Liver (tissue), 9 donors: ENCODE data around the gene TIMM13. TPM values are rescaled to one million over a fixed set of nuclear protein-coding genes. Genes with fewer than 3 reads are reported as not detected.
A peak's percentile ranks its signal among the peaks of the same experiment; 100 is the strongest.
"Not testable (repeated sequence)": the region's sequence is repeated elsewhere in the genome, so short reads cannot be mapped to it uniquely, and the experiment has no call there.

Experiments
- DNase-seq: peaks from one replicate; pipeline ENCODE4 v3.0.0-alpha.2; 2017; ENCODE audit warnings: low spot score
- H3K27ac ChIP-seq, 2 donors: one replicate each; pipeline ENCODE4 v1.7.0; 2013; ENCODE audit warnings: inconsistent platforms in 2 of 2, low read length in 2 of 2, control low read depth in 1 of 2, low read depth in 1 of 2, mild to moderate bottlenecking in 1 of 2
- H3K27me3 ChIP-seq, 4 donors: one replicate each; pipeline versions ENCODE4 v1.6.1 to v1.7.0; 2013; ENCODE audit warnings: low read length in 3 of 4, inconsistent platforms in 1 of 4, mild to moderate bottlenecking in 1 of 4, moderate library complexity in 1 of 4; ENCODE audit not compliant: control insufficient read depth in 4 of 4, insufficient read depth in 4 of 4
- H3K36me3 ChIP-seq, 4 donors: one replicate each; pipeline versions ENCODE4 v1.6.1 to v1.7.0; 2013; ENCODE audit warnings: low read length in 3 of 4, mild to moderate bottlenecking in 3 of 4, low read depth in 1 of 4, moderate library complexity in 1 of 4; ENCODE audit not compliant: control insufficient read depth in 4 of 4, insufficient read depth in 3 of 4
- H3K4me1 ChIP-seq, 4 donors: one replicate each; pipeline versions ENCODE4 v1.6.1 to v1.7.0; 2013; ENCODE audit warnings: low read length in 3 of 4, mild to moderate bottlenecking in 3 of 4, moderate library complexity in 1 of 4; ENCODE audit not compliant: control insufficient read depth in 4 of 4, insufficient read depth in 4 of 4
- H3K4me3 ChIP-seq, 3 donors: one replicate each; pipeline versions ENCODE4 v1.6.1 to v1.7.0; 2013; ENCODE audit warnings: low read length in 3 of 3, control low read depth in 1 of 3, low read depth in 1 of 3, mild to moderate bottlenecking in 1 of 3
- H3K9ac ChIP-seq, 2 donors: one replicate each; pipeline ENCODE4 v1.7.0; 2013; ENCODE audit warnings: low read length in 2 of 2, mild to moderate bottlenecking in 2 of 2, moderate library complexity in 2 of 2, control low read depth in 1 of 2, low read depth in 1 of 2
- H3K9me3 ChIP-seq, 4 donors: one replicate each; pipeline versions ENCODE4 v1.6.1 to v1.7.0; 2013; ENCODE audit warnings: low read length in 3 of 4; ENCODE audit not compliant: control insufficient read depth in 4 of 4
- EGR1 ChIP-seq, 2 donors: IDR thresholded peaks; 2 replicates each; pipeline ENCODE4 v1.6.1; 2016 to 2018; ENCODE audit warnings: antibody characterized with exemption in 2 of 2, low read depth in 2 of 2
- FOXA1 ChIP-seq: IDR thresholded peaks from 2 replicates; pipeline ENCODE4 v1.6.1; 2016; ENCODE audit warnings: antibody characterized with exemption
- FOXA2 ChIP-seq: IDR thresholded peaks from 2 replicates; pipeline ENCODE4 v1.6.1; 2016; ENCODE audit warnings: antibody characterized with exemption
- HNF4G ChIP-seq: IDR thresholded peaks from 2 replicates; pipeline ENCODE4 v1.6.1; 2016; ENCODE audit warnings: antibody characterized with exemption
- JUND ChIP-seq, 2 donors: IDR thresholded peaks; 2 replicates each; pipeline ENCODE4 v1.6.1; 2016; ENCODE audit warnings: antibody characterized with exemption in 2 of 2
- NR2F2 ChIP-seq: IDR thresholded peaks from 2 replicates; pipeline ENCODE4 v1.6.1; 2016; ENCODE audit warnings: antibody characterized with exemption
- SP1 ChIP-seq: IDR thresholded peaks from 2 replicates; pipeline ENCODE4 v1.6.1; 2018; ENCODE audit warnings: antibody characterized with exemption, mild to moderate bottlenecking
- TAF1 ChIP-seq: conservative IDR thresholded peaks from 2 replicates; pipeline ENCODE4 v1.6.1; 2016; ENCODE audit warnings: antibody characterized with exemption, mild to moderate bottlenecking
- WGBS: extraction: QIAGEN DNeasy Blood & Tissue Kit; methylation state at CpG from one replicate; pipeline ENCODE4 v1.1.7; 2013; 5-methylcytosine and 5-hydroxymethylcytosine counted together
- polyA plus RNA-seq, 2 donors: library from polyadenylated mRNA; stranded (reverse) in 1 of 2; unstranded in 1 of 2; fragments of 200-250 nt in 1 of 2; fragments of >200 nt in 1 of 2; fragmentation: Nextera tagmentation in 1 of 2; extraction: Ambion mirVana in 1 of 2; gene quantifications; one replicate each; pipeline versions ENCODE4 v1.2.1 to v1.2.3, GENCODE V29; 2013 to 2015
- total RNA-seq, 2 donors: library from RNA; depleted of rRNA; stranded (reverse); fragments of >200 nt; gene quantifications; one replicate each; pipeline ENCODE4 v1.2.3, GENCODE V29; 2014
- TF ChIP-seq, protein P1 (sequence below): fragments of 150-350 bp; IDR thresholded peaks from 2 replicates; pipeline ENCODE4 v1.5.1; 2017; ENCODE audit warnings: improper control_type of control experiment, low read depth, low read length; ENCODE audit not compliant: missing input control
- TF ChIP-seq, protein P2 (sequence below): IDR thresholded peaks from 2 replicates; pipeline ENCODE4 v1.6.1; 2016; ENCODE audit warnings: antibody characterized with exemption
- TF ChIP-seq, protein P3 (sequence below): IDR thresholded peaks from 2 replicates; pipeline ENCODE4 v1.6.1; 2016; ENCODE audit warnings: antibody characterized with exemption, mild to moderate bottlenecking
- TF ChIP-seq, protein P4 (sequence below): IDR thresholded peaks from 2 replicates; pipeline ENCODE4 v1.6.1; 2016; ENCODE audit warnings: antibody characterized with exemption
- donor health status: healthy.
- donor health status: healthy.
- donor health status: healthy.
- donor health status: healthy.
- donor health status: healthy.

TIMM13 gene
- total and polyA plus RNA-seq, 4 donors: 21.6 to 137 (median 43.4) TPM

DNA sequence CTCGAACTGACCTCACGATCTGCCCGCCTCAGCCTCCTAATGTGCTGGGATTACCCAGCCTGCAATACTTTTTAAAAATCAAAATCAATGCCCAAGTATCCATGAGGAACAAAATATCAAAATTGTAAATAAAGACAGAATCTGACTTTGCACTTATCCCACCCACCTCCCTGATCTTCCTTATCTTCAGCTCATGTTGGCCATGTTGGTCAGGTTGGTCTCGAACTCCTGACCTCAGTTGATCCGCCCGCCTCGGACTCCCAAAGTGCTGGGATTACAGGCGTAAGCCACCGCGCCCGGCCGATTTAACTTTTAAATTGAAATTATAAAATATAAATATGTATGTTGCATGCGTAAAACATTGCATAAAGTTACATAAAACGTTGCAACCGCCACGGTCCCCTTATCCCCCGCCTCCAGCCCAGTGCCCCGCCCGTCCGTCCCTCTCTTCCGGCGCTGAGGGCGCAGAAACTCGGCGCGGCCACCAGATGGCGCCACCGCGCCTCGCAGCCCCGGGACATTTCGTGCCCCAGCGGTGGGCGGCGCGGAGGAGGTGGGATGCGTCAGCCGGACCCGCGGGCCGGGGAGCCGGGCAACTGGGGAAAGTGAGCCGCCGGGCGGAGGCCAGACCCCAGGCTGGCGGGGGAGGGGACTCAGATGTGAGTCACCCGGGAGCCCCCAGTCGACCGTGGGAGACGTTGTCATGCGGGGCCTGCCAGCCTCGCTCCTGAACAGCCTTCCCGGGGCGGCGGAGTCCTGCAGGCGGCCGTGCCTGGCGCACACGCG lies 47.0 kb upstream of the TIMM13 start (continued):
- TF ChIP-seq, protein P1, sequence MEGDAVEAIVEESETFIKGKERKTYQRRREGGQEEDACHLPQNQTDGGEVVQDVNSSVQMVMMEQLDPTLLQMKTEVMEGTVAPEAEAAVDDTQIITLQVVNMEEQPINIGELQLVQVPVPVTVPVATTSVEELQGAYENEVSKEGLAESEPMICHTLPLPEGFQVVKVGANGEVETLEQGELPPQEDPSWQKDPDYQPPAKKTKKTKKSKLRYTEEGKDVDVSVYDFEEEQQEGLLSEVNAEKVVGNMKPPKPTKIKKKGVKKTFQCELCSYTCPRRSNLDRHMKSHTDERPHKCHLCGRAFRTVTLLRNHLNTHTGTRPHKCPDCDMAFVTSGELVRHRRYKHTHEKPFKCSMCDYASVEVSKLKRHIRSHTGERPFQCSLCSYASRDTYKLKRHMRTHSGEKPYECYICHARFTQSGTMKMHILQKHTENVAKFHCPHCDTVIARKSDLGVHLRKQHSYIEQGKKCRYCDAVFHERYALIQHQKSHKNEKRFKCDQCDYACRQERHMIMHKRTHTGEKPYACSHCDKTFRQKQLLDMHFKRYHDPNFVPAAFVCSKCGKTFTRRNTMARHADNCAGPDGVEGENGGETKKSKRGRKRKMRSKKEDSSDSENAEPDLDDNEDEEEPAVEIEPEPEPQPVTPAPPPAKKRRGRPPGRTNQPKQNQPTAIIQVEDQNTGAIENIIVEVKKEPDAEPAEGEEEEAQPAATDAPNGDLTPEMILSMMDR: peak; percentile 97

DNA sequence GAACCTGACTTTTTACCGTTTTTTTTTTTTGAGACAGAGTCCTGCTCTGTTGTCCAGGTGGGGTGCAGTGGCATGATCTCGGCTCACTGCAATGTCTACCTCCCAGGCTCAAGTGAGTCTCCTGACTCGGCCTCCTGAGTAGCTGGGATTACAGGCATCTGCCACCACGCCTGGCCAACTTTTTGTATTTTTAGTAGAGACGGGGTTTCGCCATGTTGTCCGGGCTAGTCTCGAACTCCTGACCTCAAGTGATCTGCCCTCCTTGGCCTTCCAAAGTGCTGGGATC lies 42.5 kb upstream of the TIMM13 start:
- not testable (repeated sequence) for H3K4me3 ChIP-seq, H3K9ac ChIP-seq, H3K36me3 ChIP-seq, H3K4me1 ChIP-seq, H3K27ac ChIP-seq, DNase-seq, H3K9me3 ChIP-seq, H3K27me3 ChIP-seq
- WGBS: 90% methylated on average over 8 of the region's 8 CpGs

DNA sequence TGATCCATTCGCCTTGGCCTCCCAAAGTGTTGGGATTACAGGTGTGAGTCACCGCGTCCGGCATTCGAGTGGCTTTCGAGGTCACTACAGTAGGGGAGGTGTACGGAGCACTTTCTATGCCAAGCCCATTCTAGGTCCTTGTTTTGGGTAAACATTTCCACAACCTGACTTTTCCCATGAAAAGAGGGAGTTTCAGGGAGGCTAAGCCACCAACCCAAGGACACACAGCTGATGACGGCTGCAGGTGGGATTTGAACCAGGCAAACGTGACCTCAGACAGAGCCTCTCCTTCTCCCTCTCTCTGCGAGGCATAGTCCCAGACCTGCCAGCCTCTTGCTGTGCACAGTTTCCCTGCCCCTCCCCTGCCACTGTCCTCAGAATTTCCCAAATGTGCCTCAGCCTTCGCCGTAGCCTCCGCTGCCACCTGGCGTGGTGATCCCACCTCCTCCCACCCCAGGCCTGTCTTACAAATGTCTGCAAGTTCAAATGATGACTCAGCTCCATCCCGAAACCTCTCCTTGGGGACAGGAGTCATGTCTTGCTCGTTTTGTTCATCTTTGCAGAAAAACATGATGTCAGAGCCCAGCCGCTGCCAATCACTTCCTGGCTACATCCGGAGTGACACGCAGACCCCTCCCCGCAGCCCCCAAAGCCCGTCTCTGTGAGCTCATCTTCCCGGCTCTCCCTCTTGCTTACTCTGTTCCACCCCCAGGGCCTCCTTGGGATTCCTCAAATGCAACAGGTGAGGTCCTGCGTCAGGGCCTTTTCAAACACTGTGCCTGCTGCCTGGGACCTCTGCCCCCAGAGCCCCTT lies 41.9 kb upstream of the TIMM13 start:
- Histone ChIP-seq H3K36me3 (no peaks in the 10 kb centered on the region), H3K27ac (no peak overlapping the region), H3K27me3 (no peaks in the 10 kb centered on the region), H3K4me1 (peaks cover 0 to 1% (median 0%) of the 10 kb centered on the region in 4 donors), H3K4me3 (no peak overlapping the region), H3K9me3 (no peaks in the 10 kb centered on the region), H3K9ac (no peak overlapping the region)
- DNase-seq: no peak
- WGBS: 68% methylated on average over 23 of the region's 23 CpGs
- TF ChIP-seq NR2F2 (no peak), SP1 (no peak), JUND (IDR thresholded peaks at IDR 0.05) (no peak), FOXA2 (no peak), TAF1 (no peak), HNF4G (no peak), FOXA1 (no peak), EGR1 (IDR thresholded peaks at IDR 0.05; ENCODE audit: low read depth in 2 of 2) (no peak)
- TF ChIP-seq, protein P2, sequence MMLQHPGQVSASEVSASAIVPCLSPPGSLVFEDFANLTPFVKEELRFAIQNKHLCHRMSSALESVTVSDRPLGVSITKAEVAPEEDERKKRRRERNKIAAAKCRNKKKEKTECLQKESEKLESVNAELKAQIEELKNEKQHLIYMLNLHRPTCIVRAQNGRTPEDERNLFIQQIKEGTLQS: no peak
- TF ChIP-seq, protein P3, sequence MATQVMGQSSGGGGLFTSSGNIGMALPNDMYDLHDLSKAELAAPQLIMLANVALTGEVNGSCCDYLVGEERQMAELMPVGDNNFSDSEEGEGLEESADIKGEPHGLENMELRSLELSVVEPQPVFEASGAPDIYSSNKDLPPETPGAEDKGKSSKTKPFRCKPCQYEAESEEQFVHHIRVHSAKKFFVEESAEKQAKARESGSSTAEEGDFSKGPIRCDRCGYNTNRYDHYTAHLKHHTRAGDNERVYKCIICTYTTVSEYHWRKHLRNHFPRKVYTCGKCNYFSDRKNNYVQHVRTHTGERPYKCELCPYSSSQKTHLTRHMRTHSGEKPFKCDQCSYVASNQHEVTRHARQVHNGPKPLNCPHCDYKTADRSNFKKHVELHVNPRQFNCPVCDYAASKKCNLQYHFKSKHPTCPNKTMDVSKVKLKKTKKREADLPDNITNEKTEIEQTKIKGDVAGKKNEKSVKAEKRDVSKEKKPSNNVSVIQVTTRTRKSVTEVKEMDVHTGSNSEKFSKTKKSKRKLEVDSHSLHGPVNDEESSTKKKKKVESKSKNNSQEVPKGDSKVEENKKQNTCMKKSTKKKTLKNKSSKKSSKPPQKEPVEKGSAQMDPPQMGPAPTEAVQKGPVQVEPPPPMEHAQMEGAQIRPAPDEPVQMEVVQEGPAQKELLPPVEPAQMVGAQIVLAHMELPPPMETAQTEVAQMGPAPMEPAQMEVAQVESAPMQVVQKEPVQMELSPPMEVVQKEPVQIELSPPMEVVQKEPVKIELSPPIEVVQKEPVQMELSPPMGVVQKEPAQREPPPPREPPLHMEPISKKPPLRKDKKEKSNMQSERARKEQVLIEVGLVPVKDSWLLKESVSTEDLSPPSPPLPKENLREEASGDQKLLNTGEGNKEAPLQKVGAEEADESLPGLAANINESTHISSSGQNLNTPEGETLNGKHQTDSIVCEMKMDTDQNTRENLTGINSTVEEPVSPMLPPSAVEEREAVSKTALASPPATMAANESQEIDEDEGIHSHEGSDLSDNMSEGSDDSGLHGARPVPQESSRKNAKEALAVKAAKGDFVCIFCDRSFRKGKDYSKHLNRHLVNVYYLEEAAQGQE: no peak
- TF ChIP-seq, protein P1: no peak
- TF ChIP-seq, protein P4, sequence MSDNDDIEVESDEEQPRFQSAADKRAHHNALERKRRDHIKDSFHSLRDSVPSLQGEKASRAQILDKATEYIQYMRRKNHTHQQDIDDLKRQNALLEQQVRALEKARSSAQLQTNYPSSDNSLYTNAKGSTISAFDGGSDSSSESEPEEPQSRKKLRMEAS: no peak
